ENCODE measurements around the gene GNA14.

- TF ChIP-seq CTCF (IDR thresholded peaks at IDR 0.05 in 2 of 3, conservative IDR thresholded peaks at IDR 0.05 in 1 of 3; ENCODE audit: borderline replicate concordance in 1 of 3, insufficient read depth in 1 of 3, low read depth in 2 of 3, low read length in 2 of 3) = no peak
- TF ChIP-seq MAX (IDR thresholded peaks at IDR 0.05) = no peak
- TF ChIP-seq POLR2A (IDR thresholded peaks at IDR 0.05; ENCODE audit: borderline replicate concordance, extremely low read depth, insufficient read depth, insufficient read length) = no peak
- TF ChIP-seq SRF (IDR thresholded peaks at IDR 0.05; ENCODE audit: low read depth) = no peak
These were observed 49.1 kb downstream of the GNA14 start for GRCh38 chr9:77598991-77599390.
